Measurements from ENCODE around the gene SELL. TPM values are rescaled to one million over a fixed set of nuclear protein-coding genes. Genes with fewer than 3 reads are reported as not detected.

Gene SELL
- polyA plus RNA-seq, 1 experiment: 0.05 TPM

- DNase-seq (ENCODE audit: low read depth): no peak
- POLR2A ChIA-PET: no interaction called here
- TF ChIP-seq CTCF (IDR thresholded peaks at IDR 0.05; ENCODE audit: insufficient read depth, low read depth, low read length): no peak
- Histone ChIP-seq H3K36me3 (ENCODE audit: control insufficient read depth, insufficient read depth, low read length) (no peaks in the 10 kb centered on the region), H3K4me3 (ENCODE audit: low read depth, low read length) (no peak overlapping the region), H3K27me3 (ENCODE audit: control insufficient read depth, insufficient read depth, low read length) (peaks cover 1% of the 10 kb centered on the region; the same call in 1 of the 2 replicates)
- CTCF ChIA-PET: no interaction called here
Observed at GRCh38 chr1:169745015-169745861, 33.8 kb upstream of the SELL start.

GRCh38 chr1:169741666-169742394, 30.4 kb upstream of the SELL start:
- POLR2A ChIA-PET: no interaction called here
- H3K4me3 ChIP-seq (ENCODE audit: low read depth, low read length): no peak overlapping the region
- H3K27me3 ChIP-seq (ENCODE audit: control insufficient read depth, insufficient read depth, low read length): peaks cover 1% of the 10 kb centered on the region; the same call in 1 of the 2 replicates
- CTCF ChIA-PET: no interaction called here
- TF ChIP-seq CTCF (IDR thresholded peaks at IDR 0.05; ENCODE audit: insufficient read depth, low read depth, low read length): no peak
- no peaks in the 10 kb centered on the region for H3K36me3 ChIP-seq (ENCODE audit: control insufficient read depth, insufficient read depth, low read length)
- peak; percentile 22 for DNase-seq (ENCODE audit: low read depth)

GRCh38 chr1:169739980-169740379, 28.6 kb upstream of the SELL start:
- Histone ChIP-seq H3K36me3 (ENCODE audit: control insufficient read depth, insufficient read depth, low read length) (no peaks in the 10 kb centered on the region), H3K4me3 (ENCODE audit: low read depth, low read length) (no peak overlapping the region), H3K27me3 (ENCODE audit: control insufficient read depth, insufficient read depth, low read length) (no peaks in the 10 kb centered on the region)
- ChIA-PET CTCF (interaction anchor here (1.9 kb wide), 1 partner anchor 28 kb away, joined by 7 read pairs; no protein-coding TSS in a partner anchor), POLR2A (no interaction called here)
- DNase-seq (ENCODE audit: low read depth): no peak
- no peak for TF ChIP-seq CTCF (IDR thresholded peaks at IDR 0.05; ENCODE audit: insufficient read depth, low read depth, low read length)

GRCh38 chr1:169733924-169734323, 22.5 kb upstream of the SELL start, which contains the start of gene SELE:
Gene SELE (minus strand): TSS chr1:169734079. CDS start chr1:169733612, 467 bp downstream.
- no peaks in the 10 kb centered on the region for H3K36me3 ChIP-seq (ENCODE audit: control insufficient read depth, insufficient read depth, low read length)
- DNase-seq (ENCODE audit: low read depth): no peak
- H3K27me3 ChIP-seq (ENCODE audit: control insufficient read depth, insufficient read depth, low read length): no peaks in the 10 kb centered on the region; the same call in none of the 2 replicates
- H3K4me3 ChIP-seq (ENCODE audit: low read depth, low read length): no peak within 1 kb of the TSS
- ChIA-PET CTCF (interaction anchor here (1.9 kb wide), 1 partner anchor 21 kb away, joined by 9 read pairs; no protein-coding TSS in a partner anchor), POLR2A (no interaction called here)
- no peak for TF ChIP-seq CTCF (IDR thresholded peaks at IDR 0.05; ENCODE audit: insufficient read depth, low read depth, low read length)

GRCh38 chr1:169731446-169731845, 20.0 kb upstream of the SELL start:
- no peak for DNase-seq (ENCODE audit: low read depth)
- ChIA-PET CTCF (no interaction called here), POLR2A (no interaction called here)
- Histone ChIP-seq H3K4me3 (ENCODE audit: low read depth, low read length) (no peak overlapping the region), H3K36me3 (ENCODE audit: control insufficient read depth, insufficient read depth, low read length) (no peaks in the 10 kb centered on the region), H3K27me3 (ENCODE audit: control insufficient read depth, insufficient read depth, low read length) (no peaks in the 10 kb centered on the region; the same call in none of the 2 replicates)
- no peak for TF ChIP-seq CTCF (IDR thresholded peaks at IDR 0.05; ENCODE audit: insufficient read depth, low read depth, low read length)

All from BJ (cell line).